ENCODE measurements around the gene YWHAE.

DNA sequence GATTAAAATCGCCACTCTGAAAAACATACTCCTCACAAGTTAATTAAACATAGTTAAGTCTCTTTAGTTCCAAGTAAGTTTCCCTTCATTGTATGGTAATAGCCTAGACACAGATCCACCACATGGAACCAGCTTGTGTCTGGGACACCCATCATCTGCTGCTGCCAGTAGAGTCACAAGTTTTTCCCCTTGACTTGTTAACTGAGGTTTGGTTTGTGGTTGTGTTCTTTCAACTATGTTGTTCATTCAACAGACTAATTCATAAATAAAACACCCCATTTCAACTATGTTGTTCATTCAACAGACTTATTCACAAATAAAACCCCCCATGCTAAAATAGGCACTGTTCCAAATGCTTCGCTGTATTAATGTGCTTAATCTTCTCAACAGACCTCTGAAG lies 24.4 kb downstream of the YWHAE start:
- TF ChIP-seq, protein P1, sequence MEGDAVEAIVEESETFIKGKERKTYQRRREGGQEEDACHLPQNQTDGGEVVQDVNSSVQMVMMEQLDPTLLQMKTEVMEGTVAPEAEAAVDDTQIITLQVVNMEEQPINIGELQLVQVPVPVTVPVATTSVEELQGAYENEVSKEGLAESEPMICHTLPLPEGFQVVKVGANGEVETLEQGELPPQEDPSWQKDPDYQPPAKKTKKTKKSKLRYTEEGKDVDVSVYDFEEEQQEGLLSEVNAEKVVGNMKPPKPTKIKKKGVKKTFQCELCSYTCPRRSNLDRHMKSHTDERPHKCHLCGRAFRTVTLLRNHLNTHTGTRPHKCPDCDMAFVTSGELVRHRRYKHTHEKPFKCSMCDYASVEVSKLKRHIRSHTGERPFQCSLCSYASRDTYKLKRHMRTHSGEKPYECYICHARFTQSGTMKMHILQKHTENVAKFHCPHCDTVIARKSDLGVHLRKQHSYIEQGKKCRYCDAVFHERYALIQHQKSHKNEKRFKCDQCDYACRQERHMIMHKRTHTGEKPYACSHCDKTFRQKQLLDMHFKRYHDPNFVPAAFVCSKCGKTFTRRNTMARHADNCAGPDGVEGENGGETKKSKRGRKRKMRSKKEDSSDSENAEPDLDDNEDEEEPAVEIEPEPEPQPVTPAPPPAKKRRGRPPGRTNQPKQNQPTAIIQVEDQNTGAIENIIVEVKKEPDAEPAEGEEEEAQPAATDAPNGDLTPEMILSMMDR (IDR thresholded peaks at IDR 0.05): no peak
- no peak for TF ChIP-seq POLR2A (IDR thresholded peaks at IDR 0.05)

All from esophagus squamous epithelium (tissue), 4 donors.